HEK293T (cell line): ENCODE measurements around the gene CUL9.

Experiments
- ARNT ChIP-seq: fragments of 450-650 bp; IDR thresholded peaks from 2 replicates; pipeline ENCODE4 v1.6.1; 2017; ENCODE audit warnings: mild to moderate bottlenecking
- CTBP1 ChIP-seq: fragments of 450-650 bp; IDR thresholded peaks from 2 replicates; pipeline ENCODE4 v1.6.1; 2016; ENCODE audit warnings: borderline replicate concordance
- ELF4 ChIP-seq: fragments of 450-650 bp; IDR thresholded peaks from 2 replicates; pipeline ENCODE4 v1.6.1; 2017; ENCODE audit warnings: antibody characterized with exemption
- FOXA1 ChIP-seq: fragments of 450-650 bp; IDR thresholded peaks from 2 replicates; pipeline ENCODE4 v1.6.1; 2016; ENCODE audit warnings: mild to moderate bottlenecking
- FOXK2 ChIP-seq: fragments of 450-650 bp; IDR thresholded peaks from 2 replicates; pipeline ENCODE4 v1.6.1; 2016; ENCODE audit warnings: mild to moderate bottlenecking
- FOXM1 ChIP-seq: fragments of 450-650 bp; IDR thresholded peaks from 2 replicates; pipeline ENCODE4 v1.6.1; 2017; ENCODE audit warnings: mild to moderate bottlenecking, borderline replicate concordance
- HDGF ChIP-seq: fragments of 450-650 bp; IDR thresholded peaks from 2 replicates; pipeline ENCODE4 v1.6.1; 2017; ENCODE audit warnings: antibody characterized with exemption, borderline replicate concordance
- LEF1 ChIP-seq: fragments of 450-650 bp; IDR thresholded peaks from 2 replicates; pipeline ENCODE4 v1.6.1; 2017; ENCODE audit warnings: mild to moderate bottlenecking, borderline replicate concordance
- NFRKB ChIP-seq: fragments of 450-650 bp; IDR thresholded peaks from 2 replicates; pipeline ENCODE4 v1.6.1; 2016; ENCODE audit warnings: mild to moderate bottlenecking, moderate library complexity
- SP1 ChIP-seq: fragments of 450-650 bp; IDR thresholded peaks from 2 replicates; pipeline ENCODE4 v1.6.1; 2017
- SUZ12 ChIP-seq: fragments of 450-650 bp; IDR thresholded peaks from 2 replicates; pipeline ENCODE4 v1.6.1; 2016; ENCODE audit warnings: mild to moderate bottlenecking
- TARDBP ChIP-seq: fragments of 450-650 bp; IDR thresholded peaks from 2 replicates; pipeline ENCODE4 v1.6.1; 2016
- ZNF384 ChIP-seq: fragments of 450-650 bp; IDR thresholded peaks from 2 replicates; pipeline ENCODE4 v1.6.1; 2016
- TF ChIP-seq, protein P1 (sequence below): fragments of 450-650 bp; IDR thresholded peaks from 2 replicates; pipeline ENCODE4 v1.6.1; 2016

DNA sequence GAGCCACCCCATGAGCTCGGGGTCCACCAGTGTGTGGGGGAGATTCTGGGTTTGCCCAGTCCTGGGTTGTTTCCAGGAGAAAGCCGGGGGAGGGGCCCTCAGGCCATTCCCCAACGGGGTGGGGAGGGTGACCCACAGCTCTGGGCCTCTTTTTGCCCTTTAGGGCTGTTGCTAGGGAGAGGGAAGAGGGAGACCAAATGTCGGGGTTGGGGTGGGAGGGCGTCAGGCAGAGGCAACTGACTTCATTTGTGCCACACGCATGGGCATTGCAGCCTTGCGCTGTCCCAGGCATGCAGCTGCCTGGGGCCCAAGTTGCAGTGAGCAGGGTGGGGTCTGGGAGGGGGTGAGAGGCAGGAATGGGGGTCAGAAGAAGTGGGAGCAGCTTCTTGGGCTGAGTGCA, 1.9 kb upstream of the CUL9 start:
- TF ChIP-seq FOXA1 (no peak), SUZ12 (no peak), FOXK2 (no peak), ARNT (no peak), CTBP1 (no peak), LEF1 (no peak), TARDBP (no peak), NFRKB (no peak), SP1 (no peak), FOXM1 (no peak), ZNF384 (no peak), HDGF (no peak), ELF4 (no peak)
- TF ChIP-seq, protein P1, sequence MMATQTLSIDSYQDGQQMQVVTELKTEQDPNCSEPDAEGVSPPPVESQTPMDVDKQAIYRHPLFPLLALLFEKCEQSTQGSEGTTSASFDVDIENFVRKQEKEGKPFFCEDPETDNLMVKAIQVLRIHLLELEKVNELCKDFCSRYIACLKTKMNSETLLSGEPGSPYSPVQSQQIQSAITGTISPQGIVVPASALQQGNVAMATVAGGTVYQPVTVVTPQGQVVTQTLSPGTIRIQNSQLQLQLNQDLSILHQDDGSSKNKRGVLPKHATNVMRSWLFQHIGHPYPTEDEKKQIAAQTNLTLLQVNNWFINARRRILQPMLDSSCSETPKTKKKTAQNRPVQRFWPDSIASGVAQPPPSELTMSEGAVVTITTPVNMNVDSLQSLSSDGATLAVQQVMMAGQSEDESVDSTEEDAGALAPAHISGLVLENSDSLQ = no peak
